HepG2 (cell line): Measurements from ENCODE around the gene RTN3. TPM values are rescaled to one million over a fixed set of nuclear protein-coding genes. Genes with fewer than 3 reads are reported as not detected.

ENCODE experiments used
- BHLHE40 ChIP-seq: IDR thresholded peaks from 2 replicates; pipeline ENCODE4 v1.6.1; 2011; ENCODE audit warnings: low read length, improper control_type of control experiment
- DDIT3 ChIP-seq: sonication (generic); formaldehyde crosslinking; IDR thresholded peaks from 2 replicates; pipeline ENCODE4 v1.4.0; 2020; ENCODE audit warnings: mild to moderate bottlenecking, missing genetic modification reagents
- HNRNPL ChIP-seq: fragments of 200-400 bp; formaldehyde crosslinking; IDR thresholded peaks from 2 replicates; pipeline ENCODE4 v1.6.1; 2017; ENCODE audit warnings: mild to moderate bottlenecking, low read depth, low read length
- MXD1 ChIP-seq: sonication (generic); formaldehyde crosslinking; IDR thresholded peaks from 2 replicates; pipeline ENCODE4 v1.4.0; 2020; ENCODE audit warnings: mild to moderate bottlenecking, missing genetic modification reagents
- SALL1 ChIP-seq: sonication (generic); formaldehyde crosslinking; IDR thresholded peaks from 2 replicates; pipeline ENCODE4 v1.8.0; 2022; ENCODE audit warnings: mild to moderate bottlenecking, missing genetic modification reagents
- SRSF1 ChIP-seq: fragments of 200-400 bp; formaldehyde crosslinking; optimal IDR thresholded peaks from 2 replicates; pipeline ENCODE3; 2017; ENCODE audit warnings: mild to moderate bottlenecking, low read depth, low read length, moderate library complexity
- THAP7 ChIP-seq: sonication (generic); formaldehyde crosslinking; IDR thresholded peaks from 2 replicates; pipeline ENCODE4 v1.8.1; 2023; ENCODE audit warnings: mild to moderate bottlenecking, missing genetic modification reagents
- WIZ ChIP-seq: sonication (generic); formaldehyde crosslinking; IDR thresholded peaks from 2 replicates; pipeline ENCODE4 v1.5.1; 2020; ENCODE audit warnings: mild to moderate bottlenecking, missing genetic modification reagents
- ZKSCAN1 ChIP-seq: fragments of 150-350 bp; IDR thresholded peaks from 2 replicates; pipeline ENCODE4 v1.6.1; 2014; ENCODE audit warnings: low read length
- ZNF143 ChIP-seq: sonication (generic); formaldehyde crosslinking; IDR thresholded peaks from 2 replicates; pipeline ENCODE4 v1.4.0; 2020; ENCODE audit warnings: missing genetic modification reagents
- ZNF326 ChIP-seq: sonication (generic); formaldehyde crosslinking; IDR thresholded peaks from 2 replicates; pipeline ENCODE4 v1.4.0; 2020; ENCODE audit warnings: missing genetic modification reagents, borderline replicate concordance
- ZNF510 ChIP-seq: sonication (generic); formaldehyde crosslinking; IDR thresholded peaks from 2 replicates; pipeline ENCODE4 v1.4.0; 2020; ENCODE audit warnings: low read depth, mild to moderate bottlenecking, missing genetic modification reagents
- ZNF709 ChIP-seq: sonication (generic); formaldehyde crosslinking; IDR thresholded peaks from 2 replicates; pipeline ENCODE4 v1.5.0; 2020; ENCODE audit warnings: mild to moderate bottlenecking, missing genetic modification reagents
- ZNF772 ChIP-seq: sonication (generic); formaldehyde crosslinking; IDR thresholded peaks from 2 replicates; pipeline ENCODE4 v1.5.0; 2020; ENCODE audit warnings: mild to moderate bottlenecking, missing genetic modification reagents
- ZNF790 ChIP-seq: sonication (generic); formaldehyde crosslinking; IDR thresholded peaks from 2 replicates; pipeline ENCODE4 v1.8.0; 2022; ENCODE audit warnings: missing genetic modification reagents, mild to moderate bottlenecking, borderline replicate concordance
- polyA plus RNA-seq, 8 experiments: library from polyadenylated mRNA; depleted of rRNA in 3 of 8; stranded (reverse) in 7 of 8; unstranded in 1 of 8; fragments of >200 nt; fragmentation: Illumina TruSeq in 4 of 8; extraction: Trizol in 4 of 8; gene quantifications; 2 replicates each; pipeline versions ENCODE4 v1.2.1 to v1.2.3, GENCODE V29; 2011 to 2016; ENCODE audit warnings: low read depth in 4 of 8, missing spikeins in 1 of 8, mixed read lengths in 1 of 8; ENCODE audit not compliant: insufficient read depth in 1 of 8
- total RNA-seq, 5 experiments: library from RNA; depleted of rRNA; stranded (reverse); fragments of >200 nt; fragmentation: Illumina TruSeq; extraction: Trizol; gene quantifications; 2 replicates each; pipeline ENCODE4 v1.2.3, GENCODE V29; 2016; ENCODE audit warnings: low read depth in 1 of 5
- TF ChIP-seq, protein P1 (sequence below): sonication (generic); formaldehyde crosslinking; IDR thresholded peaks from 2 replicates; pipeline ENCODE4 v1.4.0; 2020; ENCODE audit warnings: missing genetic modification reagents
- TF ChIP-seq, protein P2 (sequence below): sonication (generic); formaldehyde crosslinking; IDR thresholded peaks from 2 replicates; pipeline ENCODE4 v1.8.0; 2022; ENCODE audit warnings: missing genetic modification reagents, low read depth, mild to moderate bottlenecking, borderline replicate concordance
- TF ChIP-seq, protein P3 (sequence below): sonication (generic); formaldehyde crosslinking; IDR thresholded peaks from 2 replicates; pipeline ENCODE4 v1.4.0; 2020; ENCODE audit warnings: mild to moderate bottlenecking, missing genetic modification reagents
- TF ChIP-seq, protein P4 (sequence below): sonication (generic); formaldehyde crosslinking; IDR thresholded peaks from 2 replicates; pipeline ENCODE4 v1.5.1; 2020; ENCODE audit warnings: missing genetic modification reagents, mild to moderate bottlenecking, borderline replicate concordance
- TF ChIP-seq, protein P5 (sequence below): sonication (generic); formaldehyde crosslinking; IDR thresholded peaks from 2 replicates; pipeline ENCODE4 v1.5.1; 2020; ENCODE audit warnings: missing genetic modification reagents, mild to moderate bottlenecking, borderline replicate concordance

Gene RTN3
- total and polyA plus RNA-seq, 2 of the 13 experiments (the other 11 are each of a cell fraction or from before 2014, with no cell fraction given), result 32.2 to 41.1 TPM

DNA sequence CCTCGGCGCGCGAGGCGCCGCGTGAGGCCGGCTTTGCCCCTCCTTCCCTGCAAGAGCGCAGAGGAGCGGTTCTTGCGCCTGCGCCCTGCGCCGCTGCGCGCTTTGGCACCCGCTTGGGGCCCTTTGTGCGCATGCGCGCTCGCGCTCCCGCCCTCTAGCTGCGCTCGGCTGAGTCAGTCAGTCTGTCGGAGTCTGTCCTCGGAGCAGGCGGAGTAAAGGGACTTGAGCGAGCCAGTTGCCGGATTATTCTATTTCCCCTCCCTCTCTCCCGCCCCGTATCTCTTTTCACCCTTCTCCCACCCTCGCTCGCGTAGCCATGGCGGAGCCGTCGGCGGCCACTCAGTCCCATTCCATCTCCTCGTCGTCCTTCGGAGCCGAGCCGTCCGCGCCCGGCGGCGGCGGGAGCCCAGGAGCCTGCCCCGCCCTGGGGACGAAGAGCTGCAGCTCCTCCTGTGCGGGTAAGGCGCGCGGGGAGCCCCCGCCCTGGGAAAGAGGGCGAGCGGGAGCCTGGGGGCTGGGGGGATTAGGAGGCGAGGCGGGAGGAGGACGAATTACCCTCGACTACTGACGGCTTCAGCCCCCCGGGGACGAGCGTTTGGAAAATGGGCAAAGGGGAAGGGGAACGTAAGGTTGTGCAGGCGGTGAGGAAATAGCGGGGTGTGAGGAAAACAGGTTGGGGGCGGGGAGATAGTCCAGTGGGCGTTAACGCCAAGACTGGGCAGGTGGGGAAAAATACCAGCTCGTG, at the start of gene RTN3 (continued):
- TF ChIP-seq HNRNPL (no peak), MXD1 (CRISPR knock-in tag) (no peak), SRSF1 (no peak), BHLHE40 (peak; percentile 23; the same call in 1 of the 2 replicates), ZNF790 (CRISPR knock-in tag) (no peak), SALL1 (peak; percentile 53; the same call in 1 of the 2 replicates), ZNF709 (CRISPR knock-in tag) (0 out of 2 replicates have a peak, but pooled peaks have one; percentile 18), WIZ (CRISPR knock-in tag) (no peak), DDIT3 (CRISPR knock-in tag) (no peak), ZNF510 (CRISPR knock-in tag) (peak; percentile 78), THAP7 (no peak; the same call in 1 of the 2 replicates), ZNF143 (no peak), ZNF772 (CRISPR knock-in tag) (peak; percentile 36; the same call in 1 of the 2 replicates), ZKSCAN1 (no peak), ZNF326 (no peak)
- TF ChIP-seq, protein P1, sequence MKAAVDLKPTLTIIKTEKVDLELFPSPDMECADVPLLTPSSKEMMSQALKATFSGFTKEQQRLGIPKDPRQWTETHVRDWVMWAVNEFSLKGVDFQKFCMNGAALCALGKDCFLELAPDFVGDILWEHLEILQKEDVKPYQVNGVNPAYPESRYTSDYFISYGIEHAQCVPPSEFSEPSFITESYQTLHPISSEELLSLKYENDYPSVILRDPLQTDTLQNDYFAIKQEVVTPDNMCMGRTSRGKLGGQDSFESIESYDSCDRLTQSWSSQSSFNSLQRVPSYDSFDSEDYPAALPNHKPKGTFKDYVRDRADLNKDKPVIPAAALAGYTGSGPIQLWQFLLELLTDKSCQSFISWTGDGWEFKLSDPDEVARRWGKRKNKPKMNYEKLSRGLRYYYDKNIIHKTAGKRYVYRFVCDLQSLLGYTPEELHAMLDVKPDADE (CRISPR knock-in tag), result no peak
- TF ChIP-seq, protein P2, sequence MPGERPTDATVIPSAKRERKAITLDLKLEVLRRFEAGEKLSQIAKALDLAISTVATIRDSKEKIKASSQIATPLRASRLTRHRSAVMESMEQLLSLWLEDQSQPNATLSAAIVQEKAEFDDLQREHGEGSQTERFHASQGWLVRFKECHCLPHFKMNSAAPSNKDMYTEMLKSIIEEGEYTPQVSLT (CRISPR knock-in tag), result no peak
- TF ChIP-seq, protein P3, sequence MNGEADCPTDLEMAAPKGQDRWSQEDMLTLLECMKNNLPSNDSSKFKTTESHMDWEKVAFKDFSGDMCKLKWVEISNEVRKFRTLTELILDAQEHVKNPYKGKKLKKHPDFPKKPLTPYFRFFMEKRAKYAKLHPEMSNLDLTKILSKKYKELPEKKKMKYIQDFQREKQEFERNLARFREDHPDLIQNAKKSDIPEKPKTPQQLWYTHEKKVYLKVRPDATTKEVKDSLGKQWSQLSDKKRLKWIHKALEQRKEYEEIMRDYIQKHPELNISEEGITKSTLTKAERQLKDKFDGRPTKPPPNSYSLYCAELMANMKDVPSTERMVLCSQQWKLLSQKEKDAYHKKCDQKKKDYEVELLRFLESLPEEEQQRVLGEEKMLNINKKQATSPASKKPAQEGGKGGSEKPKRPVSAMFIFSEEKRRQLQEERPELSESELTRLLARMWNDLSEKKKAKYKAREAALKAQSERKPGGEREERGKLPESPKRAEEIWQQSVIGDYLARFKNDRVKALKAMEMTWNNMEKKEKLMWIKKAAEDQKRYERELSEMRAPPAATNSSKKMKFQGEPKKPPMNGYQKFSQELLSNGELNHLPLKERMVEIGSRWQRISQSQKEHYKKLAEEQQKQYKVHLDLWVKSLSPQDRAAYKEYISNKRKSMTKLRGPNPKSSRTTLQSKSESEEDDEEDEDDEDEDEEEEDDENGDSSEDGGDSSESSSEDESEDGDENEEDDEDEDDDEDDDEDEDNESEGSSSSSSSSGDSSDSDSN (CRISPR knock-in tag), result peak; percentile 84; the same call in 1 of the 2 replicates
- TF ChIP-seq, protein P4, sequence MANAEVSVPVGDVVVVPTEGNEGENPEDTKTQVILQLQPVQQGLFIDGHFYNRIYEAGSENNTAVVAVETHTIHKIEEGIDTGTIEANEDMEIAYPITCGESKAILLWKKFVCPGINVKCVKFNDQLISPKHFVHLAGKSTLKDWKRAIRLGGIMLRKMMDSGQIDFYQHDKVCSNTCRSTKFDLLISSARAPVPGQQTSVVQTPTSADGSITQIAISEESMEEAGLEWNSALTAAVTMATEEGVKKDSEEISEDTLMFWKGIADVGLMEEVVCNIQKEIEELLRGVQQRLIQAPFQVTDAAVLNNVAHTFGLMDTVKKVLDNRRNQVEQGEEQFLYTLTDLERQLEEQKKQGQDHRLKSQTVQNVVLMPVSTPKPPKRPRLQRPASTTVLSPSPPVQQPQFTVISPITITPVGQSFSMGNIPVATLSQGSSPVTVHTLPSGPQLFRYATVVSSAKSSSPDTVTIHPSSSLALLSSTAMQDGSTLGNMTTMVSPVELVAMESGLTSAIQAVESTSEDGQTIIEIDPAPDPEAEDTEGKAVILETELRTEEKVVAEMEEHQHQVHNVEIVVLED (CRISPR knock-in tag), result peak; percentile 67
- TF ChIP-seq, protein P5, sequence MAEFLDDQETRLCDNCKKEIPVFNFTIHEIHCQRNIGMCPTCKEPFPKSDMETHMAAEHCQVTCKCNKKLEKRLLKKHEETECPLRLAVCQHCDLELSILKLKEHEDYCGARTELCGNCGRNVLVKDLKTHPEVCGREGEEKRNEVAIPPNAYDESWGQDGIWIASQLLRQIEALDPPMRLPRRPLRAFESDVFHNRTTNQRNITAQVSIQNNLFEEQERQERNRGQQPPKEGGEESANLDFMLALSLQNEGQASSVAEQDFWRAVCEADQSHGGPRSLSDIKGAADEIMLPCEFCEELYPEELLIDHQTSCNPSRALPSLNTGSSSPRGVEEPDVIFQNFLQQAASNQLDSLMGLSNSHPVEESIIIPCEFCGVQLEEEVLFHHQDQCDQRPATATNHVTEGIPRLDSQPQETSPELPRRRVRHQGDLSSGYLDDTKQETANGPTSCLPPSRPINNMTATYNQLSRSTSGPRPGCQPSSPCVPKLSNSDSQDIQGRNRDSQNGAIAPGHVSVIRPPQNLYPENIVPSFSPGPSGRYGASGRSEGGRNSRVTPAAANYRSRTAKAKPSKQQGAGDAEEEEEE, result no peak
